ENCODE measurements around the gene AK2.

DNA sequence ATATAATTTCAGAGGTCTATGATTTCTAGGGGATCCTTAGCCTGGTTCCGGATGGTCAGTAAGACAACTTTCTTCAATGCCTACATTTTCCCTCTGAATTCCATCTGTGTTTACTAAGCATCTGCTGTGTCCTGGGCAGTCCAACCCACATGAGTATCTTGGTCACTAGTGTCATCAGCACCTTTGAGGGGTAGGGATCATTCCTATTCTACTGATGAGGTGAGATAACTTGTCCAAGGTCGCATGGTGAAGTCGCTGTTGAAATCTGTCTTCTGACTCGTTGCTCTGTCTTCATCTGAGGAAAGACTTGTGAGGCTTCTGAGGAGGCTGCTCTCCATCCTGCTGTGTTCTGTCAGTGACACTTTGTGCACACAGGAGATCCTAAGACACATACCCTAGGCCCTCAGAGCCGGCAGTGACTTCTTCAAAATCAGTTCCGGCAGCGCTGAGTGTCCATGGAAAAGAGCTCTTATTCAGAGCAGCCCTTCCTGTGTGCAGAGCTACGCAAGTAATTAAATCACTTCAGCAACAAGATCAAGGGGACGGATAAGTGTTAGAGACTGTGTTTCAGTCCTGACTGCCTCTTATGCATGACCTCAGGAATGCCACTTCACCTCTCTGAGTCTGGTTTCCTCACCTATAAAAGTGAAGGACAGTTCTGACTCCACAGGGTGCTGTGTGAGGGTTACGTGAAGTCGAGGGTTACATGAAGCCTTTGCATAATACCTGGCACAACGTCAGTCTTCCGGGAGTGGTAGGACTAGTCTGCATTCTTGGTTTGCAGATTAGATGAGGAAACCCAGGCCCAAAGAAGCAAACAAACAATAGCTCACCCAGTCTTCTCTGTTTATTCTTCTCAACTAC is 28.4 kb downstream of the AK2 start:
- TF ChIP-seq CTCF (IDR thresholded peaks at IDR 0.05; ENCODE audit: borderline replicate concordance, extremely low read depth, low read length, poor library complexity, severe bottlenecking) (no peak), EZH2 (IDR thresholded peaks at IDR 0.05; ENCODE audit: borderline replicate concordance, low read depth, low read length, severe bottlenecking) (no peak)
